GM12878 (cell line): ENCODE results near the gene KRT71. TPM values are rescaled to one million over a fixed set of nuclear protein-coding genes. Genes with fewer than 3 reads are reported as not detected.

Source experiments
- ATAC-seq: fragments of 200-7000 bp; cut with Tn5 transposase; 3 replicates; pipeline ENCODE4 v1.9.1; 2020; ENCODE audit warnings: mild to moderate bottlenecking, moderate library complexity
- BruUV-seq: library from RNA; stranded (reverse); fragments of 400-500 nt; replicated peaks from 2 replicates; lab custom pipeline; 2021; lab: Mats Ljungman, UMichigan
- CTCF ChIA-PET: fragments of 300-600 bp; sonication (Branson Sonifier 250); formaldehyde crosslinking; extraction: SDS; loops from one replicate; lab custom pipeline; 2021; ENCODE audit warnings: inconsistent platforms; lab: Yijun Ruan, JAX
- POLR2A ChIA-PET: fragments of 350-600 bp; formaldehyde crosslinking; extraction: SDS; loops from one replicate; lab custom pipeline; 2021; ENCODE audit warnings: inconsistent platforms; lab: Charles Lee
- RAD21 ChIA-PET: fragments of 300-600 bp; sonication (Branson Sonifier 250); formaldehyde crosslinking; loops from one replicate; lab custom pipeline; 2023; ENCODE audit warnings: antibody characterized with exemption; ENCODE audit not compliant: unreplicated experiment; lab: Charles Lee
- SMC1A ChIA-PET: fragments of 300-600 bp; sonication (Branson Sonifier 250); formaldehyde crosslinking; loops from one replicate; lab custom pipeline; 2023; ENCODE audit not compliant: unreplicated experiment, uncharacterized antibody; lab: Charles Lee
- DNase-seq: peaks from one replicate; pipeline ENCODE4 v3.0.0-alpha.2; 2011; ENCODE audit warnings: low read depth, low spot score
- FAIRE-seq: peaks from 3 replicates; lab custom pipeline; 2011; peaks lifted over from hg19 to GRCh38; lab: Jason Lieb, UNC
- H2AFZ ChIP-seq: 2 replicates; pipeline ENCODE4 v1.6.0; 2011; ENCODE audit warnings: low read depth, low read length, control low read depth; ENCODE audit not compliant: control insufficient read depth
- H3K27ac ChIP-seq: 2 replicates; pipeline ENCODE4 v1.5.1; 2011; ENCODE audit warnings: control low read depth; ENCODE audit not compliant: control insufficient read depth, insufficient read depth
- H3K27me3 ChIP-seq, 2 experiments: replicated peaks in 1 of 2; 2 replicates each; pipeline versions ENCODE4 v1.6.0 to v1.6.1; 2011; ENCODE audit warnings: low read length in 1 of 2; ENCODE audit not compliant: control insufficient read depth in 2 of 2, insufficient read depth in 2 of 2
- H3K36me3 ChIP-seq, 2 experiments: 2 replicates each; pipeline ENCODE4 v1.5.1; 2011; ENCODE audit warnings: low read length in 1 of 2; ENCODE audit not compliant: control insufficient read depth in 2 of 2, insufficient read depth in 2 of 2
- H3K4me1 ChIP-seq: 2 replicates; pipeline ENCODE4 v1.6.1; 2011; ENCODE audit warnings: mild to moderate bottlenecking, low read length, moderate library complexity, mixed read lengths; ENCODE audit not compliant: control insufficient read depth, insufficient read depth
- H3K4me2 ChIP-seq: 2 replicates; pipeline ENCODE4 v1.6.0; 2011; ENCODE audit warnings: control low read depth; ENCODE audit not compliant: control insufficient read depth, insufficient read depth
- H3K4me3 ChIP-seq: fragments of 200-600 bp; sonication (generic); 2 replicates; pipeline ENCODE4 v1.5.1; 2016
- H3K79me2 ChIP-seq: 2 replicates; pipeline ENCODE4 v1.6.0; 2011; ENCODE audit warnings: low read length; ENCODE audit not compliant: control insufficient read depth, insufficient read depth
- H3K9ac ChIP-seq: 2 replicates; pipeline ENCODE4 v1.8.0; 2011; ENCODE audit warnings: low read length, control low read depth, mixed read lengths; ENCODE audit not compliant: control insufficient read depth, insufficient read depth
- H3K9me3 ChIP-seq: replicated peaks from 3 replicates; pipeline ENCODE4 v1.5.1; 2011; ENCODE audit warnings: mild to moderate bottlenecking, low read length; ENCODE audit not compliant: control insufficient read depth, insufficient read depth
- H4K20me1 ChIP-seq: 2 replicates; pipeline ENCODE4 v1.6.0; 2011; ENCODE audit not compliant: control insufficient read depth, insufficient read depth
- CBX3 ChIP-seq: fragments of 200-600 bp; sonication (generic); IDR thresholded peaks from 2 replicates; pipeline ENCODE4 v1.6.1; 2016; ENCODE audit warnings: low read depth, borderline replicate concordance
- CEBPB ChIP-seq, 2 experiments: fragments of 150-350 bp in 1 of 2; IDR thresholded peaks; 2 replicates each; pipeline ENCODE4 v1.6.1; 2012 to 2014; ENCODE audit warnings: low read depth in 2 of 2, low read length in 2 of 2, borderline replicate concordance in 1 of 2, inconsistent platforms in 1 of 2
- DPF2 ChIP-seq: fragments of 450-650 bp; IDR thresholded peaks from 2 replicates; pipeline ENCODE4 v1.6.1; 2017; ENCODE audit warnings: mild to moderate bottlenecking
- FOXM1 ChIP-seq: IDR thresholded peaks from 2 replicates; pipeline ENCODE4 v1.6.1; 2012; ENCODE audit warnings: low read depth, mild to moderate bottlenecking, inconsistent platforms, low read length, moderate library complexity
- GATAD2B ChIP-seq: fragments of 450-650 bp; conservative IDR thresholded peaks from 2 replicates; pipeline ENCODE4 v1.6.1; 2017; ENCODE audit warnings: low read depth, mild to moderate bottlenecking, moderate library complexity
- IRF4 ChIP-seq: IDR thresholded peaks from 2 replicates; pipeline ENCODE4 v1.6.1; 2011; ENCODE audit warnings: low read depth, low read length
- MAX ChIP-seq: IDR thresholded peaks from 2 replicates; pipeline ENCODE4 v1.6.1; 2012; ENCODE audit warnings: low read depth, low read length, improper control_type of control experiment
- NR2F1 ChIP-seq: fragments of 450-650 bp; conservative IDR thresholded peaks from 2 replicates; pipeline ENCODE4 v1.6.1; 2017; ENCODE audit warnings: mild to moderate bottlenecking
- RELB ChIP-seq: fragments of 450-650 bp; IDR thresholded peaks from 2 replicates; pipeline ENCODE4 v1.6.1; 2017; ENCODE audit warnings: low read depth, mild to moderate bottlenecking, moderate library complexity
- RUNX3 ChIP-seq: IDR thresholded peaks from 2 replicates; pipeline ENCODE4 v1.6.1; 2012; ENCODE audit warnings: low read length, inconsistent platforms
- SIN3A ChIP-seq: IDR thresholded peaks from 2 replicates; pipeline ENCODE4 v1.6.1; 2012; ENCODE audit warnings: low read depth, low read length, improper control_type of control experiment
- SIX5 ChIP-seq: IDR thresholded peaks from 2 replicates; pipeline ENCODE4 v1.6.1; 2011; ENCODE audit warnings: mild to moderate bottlenecking, low read depth, low read length, moderate library complexity; ENCODE audit not compliant: severe bottlenecking
- TARDBP ChIP-seq: IDR thresholded peaks from 2 replicates; pipeline ENCODE4 v1.6.1; 2016; ENCODE audit warnings: borderline replicate concordance
- TCF12 ChIP-seq: IDR thresholded peaks from 2 replicates; pipeline ENCODE4 v1.6.1; 2011; ENCODE audit warnings: low read depth, mild to moderate bottlenecking, low read length
- ZNF24 ChIP-seq: fragments of 450-650 bp; IDR thresholded peaks from 2 replicates; pipeline ENCODE4 v1.6.1; 2017; ENCODE audit warnings: antibody characterized with exemption, mild to moderate bottlenecking
- WGBS: methylation state at CpG from one replicate; pipeline ENCODE4 v1.1.6; 2016; ENCODE audit warnings: low lambda C conversion rate; ENCODE audit not compliant: insufficient replicate concordance, insufficient coverage; ENCODE audit errors: missing lambda C conversion rate; 5-methylcytosine and 5-hydroxymethylcytosine counted together
- in situ Hi-C: fragments of 300-500 bp; cut with MboI; formaldehyde crosslinking; loops from 9 replicates; pipeline ENCODE4 v1.14.3; 2018; ENCODE audit warnings: mixed read lengths
- intact Hi-C: fragments of 100-400 bp; cut with micrococcal nuclease; formaldehyde crosslinking; loops from one replicate; pipeline ENCODE4 v1.14.2; 2022; ENCODE audit not compliant: unreplicated experiment
- polyA plus RNA-seq, 11 experiments: library from polyadenylated mRNA; depleted of rRNA in 4 of 11; unstranded in 6 of 11; stranded (reverse) in 5 of 11; fragments of >200 nt; fragmentation: Nextera tagmentation in 4 of 11; fragmentation: Illumina TruSeq in 1 of 11; extraction: Ambion mirVana in 4 of 11; extraction: Trizol in 1 of 11; gene quantifications; 1 replicate in 1 of 11; 2 replicates in 10 of 11; pipeline versions ENCODE4 v1.2.1 to v1.2.3, GENCODE V29; 2011 to 2016; ENCODE audit warnings: inconsistent platforms in 2 of 11, missing spikeins in 2 of 11, low read depth in 1 of 11
- total RNA-seq, 4 experiments: library from RNA; depleted of rRNA in 3 of 4; stranded (reverse); fragments of >200 nt in 3 of 4; fragmentation: Illumina TruSeq in 1 of 4; extraction: Trizol in 1 of 4; gene quantifications; 2 replicates each; pipeline versions ENCODE4 v1.2.1 to v1.2.3, GENCODE V29; 2013 to 2021
- TF ChIP-seq, protein P1 (sequence below): fragments of 450-650 bp; IDR thresholded peaks from 2 replicates; pipeline ENCODE4 v1.6.1; 2016; ENCODE audit warnings: mild to moderate bottlenecking
- TF ChIP-seq, protein P2 (sequence below), 3 experiments: IDR thresholded peaks in 2 of 3; conservative IDR thresholded peaks in 1 of 3; 2 replicates each; pipeline ENCODE4 v1.5.1; 2011; ENCODE audit warnings: low read depth in 3 of 3, low read length in 3 of 3, mild to moderate bottlenecking in 3 of 3, control low read depth in 2 of 3, moderate library complexity in 2 of 3, inconsistent platforms in 1 of 3, mixed read lengths in 1 of 3; ENCODE audit not compliant: control insufficient read depth in 2 of 3, insufficient read depth in 1 of 3; ENCODE audit errors: extremely low read depth in 1 of 3

Gene KRT71
- total and polyA plus RNA-seq, 10 of the 15 experiments (the other 5 are each of a cell fraction or from before 2014, with no cell fraction given) = not detected

DNA sequence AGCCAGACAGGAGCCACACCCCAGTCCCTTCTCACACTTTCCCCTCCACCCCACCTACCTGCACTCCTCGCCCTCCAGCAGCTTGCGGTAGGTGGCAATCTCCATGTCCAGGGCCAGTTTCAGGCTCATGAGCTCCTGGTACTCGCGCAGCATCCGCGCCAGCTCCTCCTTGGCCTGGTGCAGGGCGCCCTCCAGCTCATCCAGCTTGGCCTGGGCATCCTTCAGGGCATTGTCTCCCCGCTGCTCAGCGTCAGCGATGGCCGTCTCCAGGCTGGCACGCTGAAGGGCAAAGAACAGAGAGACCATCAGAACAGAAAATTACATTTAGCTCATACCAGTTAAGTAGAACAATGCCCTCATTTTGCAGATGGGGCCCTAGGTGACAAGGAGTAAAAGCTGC, 15.2 kb upstream of the KRT71 start:
- DNase-seq (no peak), ATAC-seq (no peak), FAIRE-seq (no peak)
- TF ChIP-seq TARDBP (no peak), GATAD2B (no peak), RUNX3 (no peak), IRF4 (no peak), FOXM1 (no peak), TCF12 (no peak), CEBPB (IDR thresholded peaks at IDR 0.05; ENCODE audit: borderline replicate concordance in 1 of 2, low read depth in 2 of 2, low read length in 2 of 2) (no peak), SIN3A (no peak), NR2F1 (no peak), MAX (no peak), SIX5 (no peak), DPF2 (no peak), RELB (no peak), ZNF24 (no peak), CBX3 (no peak)
- TF ChIP-seq, protein P1, sequence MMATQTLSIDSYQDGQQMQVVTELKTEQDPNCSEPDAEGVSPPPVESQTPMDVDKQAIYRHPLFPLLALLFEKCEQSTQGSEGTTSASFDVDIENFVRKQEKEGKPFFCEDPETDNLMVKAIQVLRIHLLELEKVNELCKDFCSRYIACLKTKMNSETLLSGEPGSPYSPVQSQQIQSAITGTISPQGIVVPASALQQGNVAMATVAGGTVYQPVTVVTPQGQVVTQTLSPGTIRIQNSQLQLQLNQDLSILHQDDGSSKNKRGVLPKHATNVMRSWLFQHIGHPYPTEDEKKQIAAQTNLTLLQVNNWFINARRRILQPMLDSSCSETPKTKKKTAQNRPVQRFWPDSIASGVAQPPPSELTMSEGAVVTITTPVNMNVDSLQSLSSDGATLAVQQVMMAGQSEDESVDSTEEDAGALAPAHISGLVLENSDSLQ = no peak
- TF ChIP-seq, protein P2, sequence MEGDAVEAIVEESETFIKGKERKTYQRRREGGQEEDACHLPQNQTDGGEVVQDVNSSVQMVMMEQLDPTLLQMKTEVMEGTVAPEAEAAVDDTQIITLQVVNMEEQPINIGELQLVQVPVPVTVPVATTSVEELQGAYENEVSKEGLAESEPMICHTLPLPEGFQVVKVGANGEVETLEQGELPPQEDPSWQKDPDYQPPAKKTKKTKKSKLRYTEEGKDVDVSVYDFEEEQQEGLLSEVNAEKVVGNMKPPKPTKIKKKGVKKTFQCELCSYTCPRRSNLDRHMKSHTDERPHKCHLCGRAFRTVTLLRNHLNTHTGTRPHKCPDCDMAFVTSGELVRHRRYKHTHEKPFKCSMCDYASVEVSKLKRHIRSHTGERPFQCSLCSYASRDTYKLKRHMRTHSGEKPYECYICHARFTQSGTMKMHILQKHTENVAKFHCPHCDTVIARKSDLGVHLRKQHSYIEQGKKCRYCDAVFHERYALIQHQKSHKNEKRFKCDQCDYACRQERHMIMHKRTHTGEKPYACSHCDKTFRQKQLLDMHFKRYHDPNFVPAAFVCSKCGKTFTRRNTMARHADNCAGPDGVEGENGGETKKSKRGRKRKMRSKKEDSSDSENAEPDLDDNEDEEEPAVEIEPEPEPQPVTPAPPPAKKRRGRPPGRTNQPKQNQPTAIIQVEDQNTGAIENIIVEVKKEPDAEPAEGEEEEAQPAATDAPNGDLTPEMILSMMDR (IDR thresholded peaks at IDR 0.05 in 2 of 3, conservative IDR thresholded peaks at IDR 0.05 in 1 of 3; ENCODE audit: control insufficient read depth in 2 of 3, extremely low read depth in 1 of 3, insufficient read depth in 1 of 3, low read depth in 3 of 3, low read length in 3 of 3) = no peak
- BruUV-seq = no TSS peak
- CTCF ChIA-PET = no interaction called here
- POLR2A ChIA-PET = no interaction called here
- Histone ChIP-seq H3K9ac (no peak overlapping the region), H4K20me1 (0 out of 2 replicates have a peak, but pooled peaks cover 2% of the 10 kb centered on the region), H3K9me3 (no peaks in the 10 kb centered on the region), H3K4me3 (no peak overlapping the region), H3K4me1 (no peaks in the 10 kb centered on the region), H3K79me2 (no peaks in the 10 kb centered on the region), H3K4me2 (no peak overlapping the region), H2AFZ (no peak overlapping the region), H3K27me3 (peaks cover 5 to 8% of the 10 kb centered on the region in 2 experiments), H3K27ac (no peak overlapping the region), H3K36me3 (no peaks in the 10 kb centered on the region)
- 42% methylated on average over 12 of the region's 12 CpGs for WGBS
- SMC1A ChIA-PET = interaction anchor here (0.9 kb wide), 1 partner anchor 43 kb away, joined by 3 read pairs; no protein-coding TSS in a partner anchor
- RAD21 ChIA-PET = no interaction called here
- in situ Hi-C loops (no loop called here), intact Hi-C loops (no loop called here)
